HepG2 (cell line): ENCODE results near the gene KRT13. TPM values are rescaled to one million over a fixed set of nuclear protein-coding genes. Genes with fewer than 3 reads are reported as not detected.

Experiments
- ATAC-seq: fragments of 200-7000 bp; cut with Tn5 transposase; 3 replicates; pipeline ENCODE4 v1.9.1; 2020; ENCODE audit warnings: mild to moderate bottlenecking, moderate library complexity
- BruUV-seq: library from RNA; stranded (reverse); fragments of 400-500 nt; replicated peaks from 2 replicates; lab custom pipeline; 2021; lab: Mats Ljungman, UMichigan
- CTCF ChIA-PET: fragments of 300-600 bp; formaldehyde crosslinking; extraction: SDS; loops from one replicate; lab custom pipeline; 2021; ENCODE audit warnings: low total read pairs, inconsistent platforms, low intra/inter-chr PET ratio; lab: Yijun Ruan, JAX
- POLR2A ChIA-PET: fragments of 350-600 bp; sonication (Branson Sonifier 250); formaldehyde crosslinking; loops from one replicate; lab custom pipeline; 2020; ENCODE audit warnings: antibody characterized with exemption, inconsistent platforms; lab: Yijun Ruan, JAX
- DNase-seq: peaks from one replicate; pipeline ENCODE4 v3.0.0-alpha.2; 2015; ENCODE audit warnings: low spot score
- FAIRE-seq: peaks from 3 replicates; lab custom pipeline; 2011; peaks lifted over from hg19 to GRCh38; lab: Jason Lieb, UNC
- H2AFZ ChIP-seq: one replicate; pipeline ENCODE4 v1.6.1; 2011; ENCODE audit warnings: low read length, inconsistent platforms
- H3K27ac ChIP-seq: fragments of 300-600 bp; 3 replicates; pipeline ENCODE4 v1.8.0; 2011; ENCODE audit warnings: mixed run types, mild to moderate bottlenecking, mixed read lengths, low read length, inconsistent platforms; ENCODE audit not compliant: insufficient read depth; ENCODE audit errors: extremely low read length
- H3K27me3 ChIP-seq, 2 experiments: fragments of 200-600 bp in 1 of 2; 2 replicates in 1 of 2; 3 replicates in 1 of 2; pipeline versions ENCODE4 v1.6.0 to v1.8.0; 2011; ENCODE audit warnings: low read length in 2 of 2, mild to moderate bottlenecking in 2 of 2, moderate library complexity in 2 of 2, inconsistent platforms in 1 of 2; ENCODE audit not compliant: insufficient read depth in 2 of 2, control insufficient read depth in 1 of 2
- H3K36me3 ChIP-seq, 2 experiments: fragments of 200-600 bp in 1 of 2; replicated peaks in 1 of 2; 2 replicates in 1 of 2; 3 replicates in 1 of 2; pipeline versions ENCODE4 v1.5.1 to v1.8.0; 2011; ENCODE audit warnings: low read length in 2 of 2, inconsistent platforms in 1 of 2; ENCODE audit not compliant: insufficient read depth in 2 of 2, control insufficient read depth in 1 of 2
- H3K4me1 ChIP-seq: 2 replicates; pipeline ENCODE4 v1.5.1; 2012; ENCODE audit warnings: low read length, inconsistent platforms; ENCODE audit not compliant: insufficient read depth
- H3K4me2 ChIP-seq: 2 replicates; pipeline ENCODE4 v1.6.0; 2011; ENCODE audit warnings: low read depth, low read length, inconsistent platforms
- H3K4me3 ChIP-seq, 3 experiments: fragments of 200-600 bp in 1 of 3; sonication (generic), shearing (Covaris generic) in 1 of 3; replicated peaks in 1 of 3; 2 replicates each; pipeline ENCODE4 v1.5.1; 2011 to 2016; ENCODE audit warnings: low read length in 3 of 3, inconsistent platforms in 2 of 3, low read depth in 2 of 3, mild to moderate bottlenecking in 2 of 3, control low read depth in 1 of 3, mixed read lengths in 1 of 3; ENCODE audit not compliant: insufficient read depth in 1 of 3
- H3K79me2 ChIP-seq: one replicate; pipeline ENCODE4 v1.6.1; 2011; ENCODE audit warnings: low read length, inconsistent platforms; ENCODE audit not compliant: insufficient read depth
- H3K9ac ChIP-seq: 2 replicates; pipeline ENCODE4 v1.6.0; 2011; ENCODE audit warnings: mild to moderate bottlenecking, low read depth, low read length, inconsistent platforms; ENCODE audit not compliant: insufficient read depth
- H3K9me3 ChIP-seq: 2 replicates; pipeline ENCODE4 v1.5.1; 2012; ENCODE audit warnings: mild to moderate bottlenecking, low read length
- H4K20me1 ChIP-seq: 2 replicates; pipeline ENCODE4 v1.6.0; 2011; ENCODE audit warnings: inconsistent platforms, mild to moderate bottlenecking, low read length, moderate library complexity; ENCODE audit not compliant: insufficient read depth
- FOXA1 ChIP-seq, 2 experiments: fragments of 450-650 bp in 1 of 2; sonication (generic) in 1 of 2; formaldehyde crosslinking in 1 of 2; IDR thresholded peaks; 2 replicates each; pipeline versions ENCODE4 v1.4.0 to v1.6.1; 2016 to 2020; ENCODE audit warnings: missing genetic modification reagents in 1 of 2
- ZHX2 ChIP-seq, 2 experiments: sonication (generic) in 1 of 2; formaldehyde crosslinking in 1 of 2; IDR thresholded peaks; 2 replicates each; pipeline versions ENCODE4 v1.6.1 to v1.9.0; 2014 to 2022; ENCODE audit warnings: antibody characterized with exemption in 1 of 2, borderline replicate concordance in 1 of 2, inconsistent platforms in 1 of 2, low read depth in 1 of 2, missing genetic modification reagents in 1 of 2
- WGBS: methylation state at CpG from one replicate; pipeline ENCODE4 v1.1.6; 2017; ENCODE audit warnings: low lambda C conversion rate; 5-methylcytosine and 5-hydroxymethylcytosine counted together
- in situ Hi-C: cut with HindIII; loops from 2 replicates; pipeline ENCODE4 v1.10.0; 2017; ENCODE audit warnings: low pct_unique_long_range_greater_than_20kb; ENCODE audit not compliant: extremely low pct_ligation_motif_present
- intact Hi-C: fragments of 100-400 bp; cut with micrococcal nuclease; formaldehyde crosslinking; loops from one replicate; pipeline ENCODE4 v1.10.0; 2022; ENCODE audit not compliant: unreplicated experiment
- polyA plus RNA-seq, 8 experiments: library from polyadenylated mRNA; depleted of rRNA in 3 of 8; stranded (reverse) in 7 of 8; unstranded in 1 of 8; fragments of >200 nt; fragmentation: Illumina TruSeq in 4 of 8; extraction: Trizol in 4 of 8; gene quantifications; 2 replicates each; pipeline versions ENCODE4 v1.2.1 to v1.2.3, GENCODE V29; 2011 to 2016; ENCODE audit warnings: low read depth in 4 of 8, missing spikeins in 1 of 8, mixed read lengths in 1 of 8; ENCODE audit not compliant: insufficient read depth in 1 of 8
- total RNA-seq, 5 experiments: library from RNA; depleted of rRNA; stranded (reverse); fragments of >200 nt; fragmentation: Illumina TruSeq; extraction: Trizol; gene quantifications; 2 replicates each; pipeline ENCODE4 v1.2.3, GENCODE V29; 2016; ENCODE audit warnings: low read depth in 1 of 5

KRT13 gene
- total and polyA plus RNA-seq, 2 of the 13 experiments (the other 11 are each of a cell fraction or from before 2014, with no cell fraction given), result not detected

GRCh38 chr17:41540921-41541625 lies 35.7 kb upstream of the KRT13 start:
- CTCF ChIA-PET, result no interaction called here
- H3K4me1 ChIP-seq, result peaks cover 70% of the 10 kb centered on the region
- no peak overlapping the region for H3K4me2 ChIP-seq
- 38% methylated on average over 10 of the region's 10 CpGs for WGBS
- no peaks in the 10 kb centered on the region for H3K79me2 ChIP-seq
- no peak overlapping the region for H2AFZ ChIP-seq
- BruUV-seq, result no TSS peak
- H3K36me3 ChIP-seq, result no peaks in the 10 kb centered on the region
- H3K9ac ChIP-seq, result no peak overlapping the region
- no peak for FAIRE-seq
- POLR2A ChIA-PET, result interaction anchor here (1.6 to 1.7 kb wide), 2 partner anchors 13 kb away, joined by 5 to 6 read pairs; partner anchors contain the start of gene KRT19
- no peak for DNase-seq
- no peak overlapping the region for H3K27ac ChIP-seq
- H4K20me1 ChIP-seq, result no peaks in the 10 kb centered on the region
- no peak for TF ChIP-seq FOXA1 (IDR thresholded peaks at IDR 0.05)
- TF ChIP-seq FOXA1 (CRISPR knock-in tag; IDR thresholded peaks at IDR 0.05), result peak; percentile 23; the same call in 1 of the 2 replicates
- no peak for TF ChIP-seq ZHX2 (IDR thresholded peaks at IDR 0.05; ENCODE audit: low read depth)
- TF ChIP-seq ZHX2 (CRISPR knock-in tag; IDR thresholded peaks at IDR 0.05; ENCODE audit: borderline replicate concordance), result no peak
- no peak for ATAC-seq
- in situ Hi-C loops (no loop called here), intact Hi-C loops (no loop called here)
- H3K4me3 ChIP-seq, result no peak overlapping the region
- peaks cover 2 to 12% of the 10 kb centered on the region in 2 experiments; a peak in 1 of 5 replicates for H3K27me3 ChIP-seq
- no peaks in the 10 kb centered on the region for H3K9me3 ChIP-seq
